Measurements from ENCODE around the gene ASPM. TPM values are rescaled to one million over a fixed set of nuclear protein-coding genes. Genes with fewer than 3 reads are reported as not detected.

The ASPM gene
- polyA plus RNA-seq, 1 of the 3 experiments (the other 2 are of a cell fraction): 3.0 TPM

- ChIA-PET POLR2A (no interaction called here), CTCF (interaction anchor here (0.5 to 7.2 kb wide), 36 partner anchors 9 to 438 kb away, joined by 3 to 99 read pairs (median 4); no protein-coding TSS in a partner anchor)
- Histone ChIP-seq H3K9me2 (no peaks in the 10 kb centered on the region), H3K79me2 (ENCODE audit: insufficient read depth) (peaks cover 11% of the 10 kb centered on the region; the same call in 1 of the 2 replicates), H3F3A (replicated peaks; ENCODE audit: insufficient read depth) (no peaks in the 10 kb centered on the region), H3K4me3 (ENCODE audit: low read depth in 2 of 2, low read length in 1 of 2) (no peak overlapping the region; a peak in 1 of 4 replicates), H3K4me2 (no peak overlapping the region), H3K9ac (no peak overlapping the region), H3K27ac (ENCODE audit: low read depth in 2 of 2, low read length in 1 of 2) (peak overlapping the region in 1 of 2 experiments; percentile 10; a peak in 2 of 4 replicates), H3K4me1 (ENCODE audit: control insufficient read depth in 1 of 2, insufficient read depth in 2 of 2, low read depth in 1 of 2, low read length in 1 of 2) (no peaks in the 10 kb centered on the region; a peak in 1 of 4 replicates), H3K9me3 (no peaks in the 10 kb centered on the region), H2AFZ (ENCODE audit: low read depth) (no peak overlapping the region), H3K27me3 (ENCODE audit: insufficient read depth) (no peaks in the 10 kb centered on the region), H3K36me3 (replicated peaks in 1 of 2; ENCODE audit: control insufficient read depth in 1 of 2, insufficient read depth in 2 of 2, low read length in 1 of 2) (peaks cover 78 to 88% of the 10 kb centered on the region in 2 experiments), H4K20me1 (ENCODE audit: insufficient read depth) (no peaks in the 10 kb centered on the region)
- TF ChIP-seq ZBTB33 (IDR thresholded peaks at IDR 0.05; ENCODE audit: borderline replicate concordance, low read depth): no peak
- no peak for TF ChIP-seq YY1 (IDR thresholded peaks at IDR 0.05; ENCODE audit: low read depth)
- TF ChIP-seq TAF1 (IDR thresholded peaks at IDR 0.05; ENCODE audit: borderline replicate concordance, low read depth, low read length): no peak
- TF ChIP-seq EP300 (IDR thresholded peaks at IDR 0.05; ENCODE audit: borderline replicate concordance in 1 of 2, low read depth in 1 of 2, low read length in 1 of 2): no peak
- TF ChIP-seq TCF12 (IDR thresholded peaks at IDR 0.05): no peak
- TF ChIP-seq ELF1 (IDR thresholded peaks at IDR 0.05): no peak
- peak; percentile 80 for TF ChIP-seq RAD21 (IDR thresholded peaks at IDR 0.05; ENCODE audit: low read length)
- TF ChIP-seq SMC3 (IDR thresholded peaks at IDR 0.05; ENCODE audit: low read depth, low read length): peak; percentile 51; the same call in 1 of the 2 replicates
- no peak for TF ChIP-seq MXI1 (IDR thresholded peaks at IDR 0.05; ENCODE audit: low read depth, low read length)
- TF ChIP-seq, protein P1, sequence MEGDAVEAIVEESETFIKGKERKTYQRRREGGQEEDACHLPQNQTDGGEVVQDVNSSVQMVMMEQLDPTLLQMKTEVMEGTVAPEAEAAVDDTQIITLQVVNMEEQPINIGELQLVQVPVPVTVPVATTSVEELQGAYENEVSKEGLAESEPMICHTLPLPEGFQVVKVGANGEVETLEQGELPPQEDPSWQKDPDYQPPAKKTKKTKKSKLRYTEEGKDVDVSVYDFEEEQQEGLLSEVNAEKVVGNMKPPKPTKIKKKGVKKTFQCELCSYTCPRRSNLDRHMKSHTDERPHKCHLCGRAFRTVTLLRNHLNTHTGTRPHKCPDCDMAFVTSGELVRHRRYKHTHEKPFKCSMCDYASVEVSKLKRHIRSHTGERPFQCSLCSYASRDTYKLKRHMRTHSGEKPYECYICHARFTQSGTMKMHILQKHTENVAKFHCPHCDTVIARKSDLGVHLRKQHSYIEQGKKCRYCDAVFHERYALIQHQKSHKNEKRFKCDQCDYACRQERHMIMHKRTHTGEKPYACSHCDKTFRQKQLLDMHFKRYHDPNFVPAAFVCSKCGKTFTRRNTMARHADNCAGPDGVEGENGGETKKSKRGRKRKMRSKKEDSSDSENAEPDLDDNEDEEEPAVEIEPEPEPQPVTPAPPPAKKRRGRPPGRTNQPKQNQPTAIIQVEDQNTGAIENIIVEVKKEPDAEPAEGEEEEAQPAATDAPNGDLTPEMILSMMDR (IDR thresholded peaks at IDR 0.05): peak; percentile 84
- TF ChIP-seq FOSL2 (IDR thresholded peaks at IDR 0.05; ENCODE audit: borderline replicate concordance, low read depth): no peak
- TF ChIP-seq RCOR1 (IDR thresholded peaks at IDR 0.05; ENCODE audit: low read length): peak; percentile 24; the same call in 1 of the 2 replicates
- WGBS (ENCODE audit: low lambda C conversion rate): 55% methylated on average over 3 of the region's 3 CpGs
- peak; percentile 38 for DNase-seq
These were observed 33.9 kb upstream of the ASPM start for GRCh38 chr1:197180252-197180878.

GRCh38 chr1:197178998-197179397, 32.5 kb upstream of the ASPM start:
- 0 out of 2 replicates have a peak, but pooled peaks have one; percentile 3 for TF ChIP-seq RAD21 (IDR thresholded peaks at IDR 0.05; ENCODE audit: low read length)
- TF ChIP-seq, protein P2, sequence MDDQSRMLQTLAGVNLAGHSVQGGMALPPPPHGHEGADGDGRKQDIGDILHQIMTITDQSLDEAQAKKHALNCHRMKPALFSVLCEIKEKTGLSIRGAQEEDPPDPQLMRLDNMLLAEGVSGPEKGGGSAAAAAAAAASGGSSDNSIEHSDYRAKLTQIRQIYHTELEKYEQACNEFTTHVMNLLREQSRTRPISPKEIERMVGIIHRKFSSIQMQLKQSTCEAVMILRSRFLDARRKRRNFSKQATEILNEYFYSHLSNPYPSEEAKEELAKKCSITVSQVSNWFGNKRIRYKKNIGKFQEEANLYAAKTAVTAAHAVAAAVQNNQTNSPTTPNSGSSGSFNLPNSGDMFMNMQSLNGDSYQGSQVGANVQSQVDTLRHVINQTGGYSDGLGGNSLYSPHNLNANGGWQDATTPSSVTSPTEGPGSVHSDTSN (IDR thresholded peaks at IDR 0.05): peak; percentile 45; the same call in 1 of the 2 replicates
- no peak for TF ChIP-seq GATA2 (CRISPR knock-in tag; IDR thresholded peaks at IDR 0.05)
- TF ChIP-seq, protein P1 (IDR thresholded peaks at IDR 0.05): peak; percentile 49
- POLR2A ChIA-PET: no interaction called here
- H3K4me1 ChIP-seq (ENCODE audit: control insufficient read depth in 1 of 2, insufficient read depth in 2 of 2, low read depth in 1 of 2, low read length in 1 of 2): no peaks in the 10 kb centered on the region; a peak in 1 of 4 replicates
- no peaks in the 10 kb centered on the region for H4K20me1 ChIP-seq (ENCODE audit: insufficient read depth)
- 38% methylated on average over 1 of the region's 1 CpG for WGBS (ENCODE audit: low lambda C conversion rate)
- no peak overlapping the region for H3K9ac ChIP-seq
- peaks cover 76 to 93% of the 10 kb centered on the region in 2 experiments for H3K36me3 ChIP-seq (replicated peaks in 1 of 2; ENCODE audit: control insufficient read depth in 1 of 2, insufficient read depth in 2 of 2, low read length in 1 of 2)
- H3F3A ChIP-seq (replicated peaks; ENCODE audit: insufficient read depth): no peaks in the 10 kb centered on the region
- CTCF ChIA-PET: interaction anchor here (0.6 to 7.2 kb wide), 11 partner anchors 9 to 1168 kb away, joined by 3 to 99 read pairs (median 5); no protein-coding TSS in a partner anchor
- H3K79me2 ChIP-seq (ENCODE audit: insufficient read depth): peaks cover 8% of the 10 kb centered on the region; the same call in 1 of the 2 replicates
- H3K9me3 ChIP-seq: no peaks in the 10 kb centered on the region
- no peak overlapping the region for H3K4me2 ChIP-seq
- no peaks in the 10 kb centered on the region for H3K27me3 ChIP-seq (ENCODE audit: insufficient read depth)
- H3K4me3 ChIP-seq (ENCODE audit: low read depth in 2 of 2, low read length in 1 of 2): no peak overlapping the region
- no peak for DNase-seq
- peak overlapping the region; percentile 16 to 35; a peak in 3 of 4 replicates for H3K27ac ChIP-seq (ENCODE audit: low read depth in 2 of 2, low read length in 1 of 2)
- H2AFZ ChIP-seq (ENCODE audit: low read depth): no peak overlapping the region
- no peaks in the 10 kb centered on the region for H3K9me2 ChIP-seq
